Middle frontal gyrus (tissue), 1 donor: ENCODE data around the gene GRID1.

Experiments
- DNase-seq: peaks from one replicate; pipeline ENCODE4 v3.0.0-alpha.2; 2015; ENCODE audit warnings: low spot score; ENCODE audit errors: extremely low spot score

Gene GRID1

GRCh38 chr10:86269332-86269731 lies 97.3 kb downstream of the GRID1 start:
- DNase-seq = no peak

- no peak for DNase-seq
Measured at GRCh38 chr10:86267286-86268195, 99.1 kb downstream of the GRID1 start.

GRCh38 chr10:86266446-86267242 lies 100.0 kb downstream of the GRID1 start:
- DNase-seq = no peak

- no peak for DNase-seq
Measured at GRCh38 chr10:86265895-86266259, 100.7 kb downstream of the GRID1 start.

GRCh38 chr10:86265236-86265894 lies 101.2 kb downstream of the GRID1 start:
- DNase-seq = no peak

- DNase-seq = no peak
Measured at GRCh38 chr10:86264481-86265231, 101.9 kb downstream of the GRID1 start.

- no peak for DNase-seq
Measured at GRCh38 chr10:86263907-86264306, 102.7 kb downstream of the GRID1 start.

GRCh38 chr10:86263209-86263608 lies 103.4 kb downstream of the GRID1 start:
- peak; percentile 38 for DNase-seq

- peak; percentile 78 for DNase-seq
Measured at GRCh38 chr10:86262688-86263181, 103.9 kb downstream of the GRID1 start.

- DNase-seq = no peak
Measured at GRCh38 chr10:86261941-86262687, 104.5 kb downstream of the GRID1 start.

- no peak for DNase-seq
Measured at GRCh38 chr10:86261470-86261869, 105.1 kb downstream of the GRID1 start.

GRCh38 chr10:86260564-86260963 lies 106.0 kb downstream of the GRID1 start:
- DNase-seq = no peak

GRCh38 chr10:86259901-86260562 lies 106.6 kb downstream of the GRID1 start:
- no peak for DNase-seq

GRCh38 chr10:86258941-86259340 lies 107.7 kb downstream of the GRID1 start:
- no peak for DNase-seq

- peak; percentile 58 for DNase-seq
Measured at GRCh38 chr10:86258499-86258898, 108.1 kb downstream of the GRID1 start.

GRCh38 chr10:86257683-86258082 lies 108.9 kb downstream of the GRID1 start:
- no peak for DNase-seq

- DNase-seq = no peak
Measured at GRCh38 chr10:86256690-86257315, 109.8 kb downstream of the GRID1 start.

GRCh38 chr10:86255405-86256251 lies 111.0 kb downstream of the GRID1 start:
- DNase-seq = no peak
